Upper lobe of right lung (tissue), 1 donor: ENCODE measurements around the gene SUGT1. TPM values are rescaled to one million over a fixed set of nuclear protein-coding genes. Genes with fewer than 3 reads are reported as not detected.

Source experiments
- ATAC-seq: fragments of 200-7000 bp; cut with Tn5 transposase; one replicate; pipeline ENCODE4 v1.9.1; 2020; ENCODE audit warnings: mild to moderate bottlenecking, moderate library complexity
- DNase-seq: peaks from one replicate; pipeline ENCODE4 v3.0.0-alpha.2; 2020
- H3K27ac ChIP-seq: fragments of 200-600 bp; one replicate; pipeline ENCODE4 v1.8.0; 2022
- H3K27me3 ChIP-seq: fragments of 200-600 bp; one replicate; pipeline ENCODE4 v1.8.0; 2022; ENCODE audit warnings: mild to moderate bottlenecking
- H3K36me3 ChIP-seq: fragments of 200-600 bp; one replicate; pipeline ENCODE4 v1.8.0; 2022
- H3K4me1 ChIP-seq: fragments of 200-600 bp; one replicate; pipeline ENCODE4 v1.8.0; 2022
- H3K4me3 ChIP-seq: fragments of 200-600 bp; one replicate; pipeline ENCODE4 v1.8.0; 2022; ENCODE audit warnings: mild to moderate bottlenecking
- H3K9me3 ChIP-seq: fragments of 200-600 bp; one replicate; pipeline ENCODE4 v1.8.0; 2022
- CTCF ChIP-seq: fragments of 200-600 bp; IDR thresholded peaks from one replicate; pipeline ENCODE4 v1.8.0; 2022; ENCODE audit warnings: antibody characterized with exemption
- intact Hi-C: fragments of 100-400 bp; cut with DNase I; formaldehyde crosslinking; loops from one replicate; pipeline ENCODE4 v1.11.0; 2022
- total RNA-seq: library from RNA; stranded (reverse); fragmentation: NEBNext Ultra II Directional; extraction: Animal tissue kit (Norgen Biotek cat#: 25700); gene quantifications from one replicate; pipeline ENCODE4 v1.2.1, GENCODE V29; 2021
- donor health status: DM: no; HTN: yes; CAD: no; lungs with severe emphysema.

Gene SUGT1
- total RNA-seq, 1 donor from 2014 or later: 39.1 TPM

- intact Hi-C loops: no loop called here
- no peak for ATAC-seq
Measured at GRCh38 chr13:52644108-52644507, 8.5 kb upstream of the SUGT1 start.

GRCh38 chr13:52646967-52647366 lies 5.7 kb upstream of the SUGT1 start:
- DNase-seq (no peak), ATAC-seq (no peak)
- no peak for TF ChIP-seq CTCF
- Histone ChIP-seq H3K9me3 (no peaks in the 10 kb centered on the region), H3K27ac (no peak overlapping the region), H3K36me3 (peaks cover 15% of the 10 kb centered on the region), H3K4me1 (peaks cover 13% of the 10 kb centered on the region), H3K4me3 (no peak overlapping the region), H3K27me3 (no peaks in the 10 kb centered on the region)
- intact Hi-C loops: no loop called here

More at GRCh38 chr13:52644108-52644507, 8.5 kb upstream of the SUGT1 start:
- no peak for TF ChIP-seq CTCF
- Histone ChIP-seq H3K27ac (no peak overlapping the region), H3K27me3 (no peaks in the 10 kb centered on the region), H3K9me3 (no peaks in the 10 kb centered on the region), H3K4me3 (no peak overlapping the region), H3K4me1 (no peaks in the 10 kb centered on the region), H3K36me3 (peaks cover 24% of the 10 kb centered on the region)
- DNase-seq: no peak

DNA sequence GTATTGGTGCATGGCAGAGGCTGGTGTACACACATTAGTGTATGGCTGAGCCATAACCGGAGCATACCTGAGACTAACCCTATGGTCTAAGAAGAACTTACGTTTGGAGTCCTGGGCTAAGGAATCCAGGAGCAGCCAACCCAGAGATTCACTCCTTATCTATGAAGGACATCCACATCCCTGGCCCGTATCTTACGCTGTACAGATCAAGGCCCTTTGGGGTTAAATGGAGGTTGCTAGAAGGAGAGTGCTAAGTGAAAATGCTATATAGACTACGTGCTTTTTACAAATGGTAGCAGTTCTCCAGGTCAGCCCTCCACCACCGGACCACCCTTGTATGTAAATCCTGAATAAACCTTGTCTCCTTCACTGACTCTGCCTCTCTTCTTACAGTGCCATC lies 1.9 kb upstream of the SUGT1 start:
- no peak overlapping the region for H3K27ac ChIP-seq
- intact Hi-C loops: no loop called here
- ATAC-seq (no peak), DNase-seq (no peak)
- no peaks in the 10 kb centered on the region for H3K9me3 ChIP-seq
- H3K27me3 ChIP-seq: no peaks in the 10 kb centered on the region
- H3K4me1 ChIP-seq: peaks cover 25% of the 10 kb centered on the region
- no peak for TF ChIP-seq CTCF
- peaks cover 10% of the 10 kb centered on the region for H3K36me3 ChIP-seq
- peak overlapping the region; percentile 79 for H3K4me3 ChIP-seq

DNA sequence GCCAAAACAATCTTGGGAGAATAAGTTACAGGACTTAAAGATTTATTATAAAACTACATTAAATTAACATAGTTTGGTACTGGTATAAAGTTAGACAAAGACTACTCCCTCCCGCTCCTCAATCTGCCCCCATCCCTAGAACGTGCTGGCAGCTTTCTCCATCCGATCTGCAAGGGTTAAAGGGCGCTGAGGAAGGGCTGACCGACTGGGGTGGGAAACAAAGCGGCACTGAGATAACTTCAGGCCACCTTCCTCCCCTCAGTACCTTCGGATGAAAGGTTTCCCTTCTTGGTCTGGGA lies 790 bp upstream of the SUGT1 start:
- Histone ChIP-seq H3K27me3 (no peaks in the 10 kb centered on the region), H3K36me3 (peaks cover 10% of the 10 kb centered on the region), H3K4me1 (peaks cover 28% of the 10 kb centered on the region), H3K9me3 (no peaks in the 10 kb centered on the region), H3K27ac (peak overlapping the region; percentile 98), H3K4me3 (peak overlapping the region; percentile 79)
- ATAC-seq (peak; percentile 52), DNase-seq (no peak)
- no peak for TF ChIP-seq CTCF
- intact Hi-C loops: no loop called here

- Histone ChIP-seq H3K36me3 (peaks cover 15% of the 10 kb centered on the region), H3K4me3 (peak overlapping the region; percentile 79), H3K27ac (peak overlapping the region; percentile 98), H3K27me3 (no peaks in the 10 kb centered on the region), H3K9me3 (no peaks in the 10 kb centered on the region), H3K4me1 (peaks cover 28% of the 10 kb centered on the region)
- no peak for DNase-seq
- ATAC-seq: peak; percentile 25
- intact Hi-C loops: no loop called here
- no peak for TF ChIP-seq CTCF
Measured at GRCh38 chr13:52652980-52653303, 306 bp downstream of the SUGT1 start.

- intact Hi-C loops: no loop called here
- Histone ChIP-seq H3K4me1 (peaks cover 8% of the 10 kb centered on the region), H3K36me3 (peaks cover 68% of the 10 kb centered on the region), H3K27ac (no peak overlapping the region), H3K4me3 (no peak overlapping the region), H3K9me3 (no peaks in the 10 kb centered on the region), H3K27me3 (no peaks in the 10 kb centered on the region)
- ATAC-seq: no peak
- no peak for TF ChIP-seq CTCF
- DNase-seq: no peak
Measured at GRCh38 chr13:52659340-52659739, 6.7 kb downstream of the SUGT1 start.
